ENCODE results near the gene WIZ. TPM values are rescaled to one million over a fixed set of nuclear protein-coding genes. Genes with fewer than 3 reads are reported as not detected.

Gene WIZ
- total and polyA plus RNA-seq, 9 of the 15 experiments (the other 6 are each of a cell fraction or from before 2014, with no cell fraction given), result 0.06 to 37.5 (median 4.8) TPM

- TF ChIP-seq SMARCB1 (IDR thresholded peaks at IDR 0.05; ENCODE audit: insufficient read length, low read depth) (no peak), CTCF (IDR thresholded peaks at IDR 0.05 in 2 of 3, conservative IDR thresholded peaks at IDR 0.05 in 1 of 3; ENCODE audit: insufficient read depth in 2 of 3, low read depth in 1 of 3, low read length in 3 of 3) (peak; percentile 83 to 87 (median 86)), PYGO2 (tag; IDR thresholded peaks at IDR 0.05) (no peak), TARDBP (IDR thresholded peaks at IDR 0.05) (0 out of 2 replicates have a peak, but pooled peaks have one; percentile 27), SAFB2 (IDR thresholded peaks at IDR 0.05; ENCODE audit: borderline replicate concordance, low read depth, low read length, severe bottlenecking) (no peak), ZNF57 (CRISPR knock-in tag; IDR thresholded peaks at IDR 0.05) (no peak), SIN3A (IDR thresholded peaks at IDR 0.05; ENCODE audit: borderline replicate concordance in 2 of 2, control insufficient read depth in 1 of 2, low read depth in 2 of 2, low read length in 2 of 2) (peak in 1 of 2 experiments; percentile 77; a peak in 1 of 4 replicates), EP300 (IDR thresholded peaks at IDR 0.05; ENCODE audit: low read length) (no peak), HDAC6 (IDR thresholded peaks at IDR 0.05; ENCODE audit: low read depth, low read length) (no peak), KAT2B (IDR thresholded peaks at IDR 0.05; ENCODE audit: low read depth, low read length) (no peak), SP2 (IDR thresholded peaks at IDR 0.05; ENCODE audit: extremely low read depth, low read depth, low read length, poor library complexity, severe bottlenecking) (peak; percentile 98), TAF15 (IDR thresholded peaks at IDR 0.05; ENCODE audit: low read depth, low read length) (no peak), GTF2F1 (IDR thresholded peaks at IDR 0.05; ENCODE audit: low read depth, low read length) (no peak), ZHX1 (conservative IDR thresholded peaks at IDR 0.05; ENCODE audit: low read length) (no peak), TEAD4 (IDR thresholded peaks at IDR 0.05; ENCODE audit: low read length) (no peak; the same call in 1 of the 2 replicates), TEAD4 (CRISPR knock-in tag; IDR thresholded peaks at IDR 0.05; ENCODE audit: borderline replicate concordance) (no peak), PATZ1 (CRISPR knock-in tag; IDR thresholded peaks at IDR 0.05; ENCODE audit: borderline replicate concordance) (no peak), SMARCA4 (IDR thresholded peaks at IDR 0.05) (peak; percentile 13; the same call in 1 of the 2 replicates), E2F5 (CRISPR knock-in tag; IDR thresholded peaks at IDR 0.05) (no peak; the same call in 1 of the 2 replicates), HLTF (IDR thresholded peaks at IDR 0.05) (no peak)
These were observed 31.0 kb downstream of the WIZ start, which contains the start of gene AKAP8L (continued) for GRCh38 chr19:15418579-15419412.

Measured in K562 (cell line).